Hepatocyte (in vitro differentiated cells): ENCODE results near the gene TMX1.

ENCODE experiments used
- CTCF ChIP-seq: fragments of 200-600 bp; sonication (generic); IDR thresholded peaks from 2 replicates; pipeline ENCODE4 v1.5.1; 2016; ENCODE audit warnings: antibody characterized with exemption, mild to moderate bottlenecking; ENCODE audit not compliant: poor library complexity
- EZH2 ChIP-seq: fragments of 200-600 bp; sonication (generic); IDR thresholded peaks from 2 replicates; pipeline ENCODE4 v1.6.1; 2016; ENCODE audit warnings: antibody characterized with exemption, mild to moderate bottlenecking, borderline replicate concordance

GRCh38 chr14:51219473-51220448, 20.3 kb upstream of the TMX1 start:
- TF ChIP-seq CTCF (peak; percentile 83), EZH2 (no peak)
